Colon (tissue), 2 donors: Measurements from ENCODE around the gene OTOS.

Experiments used
- FAIRE-seq: peaks from 2 replicates; lab custom pipeline; 2012; peaks lifted over from hg19 to GRCh38; lab: Jason Lieb, UNC
- donor health status: control.
- donor health status: control.

OTOS gene

DNA sequence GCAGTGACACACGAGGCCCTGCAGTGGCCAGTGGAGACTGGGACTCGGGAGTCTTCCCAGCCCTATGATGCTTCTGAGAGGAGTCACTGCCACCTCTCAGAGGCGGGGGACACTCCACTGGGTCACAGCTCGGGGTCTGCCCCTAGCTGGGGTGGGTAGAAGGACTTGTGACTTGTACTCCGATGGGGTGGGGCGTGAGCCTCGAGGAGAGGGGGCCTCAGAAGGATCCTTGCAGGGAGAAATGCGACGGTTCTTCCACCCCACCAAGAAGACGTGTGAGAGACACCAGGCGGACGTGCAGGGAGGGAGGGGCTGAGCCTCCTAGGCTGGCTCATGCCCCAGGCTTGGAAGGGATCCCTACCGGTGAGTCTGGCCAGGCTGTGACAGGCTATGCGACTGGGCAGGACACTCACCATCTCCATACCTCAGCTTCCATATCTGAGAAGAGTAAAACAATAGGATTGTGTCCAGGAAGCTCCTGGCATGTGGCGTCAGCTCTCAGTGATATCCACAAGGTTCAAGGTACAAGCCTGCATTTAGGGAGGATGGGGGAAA is 11.1 kb upstream of the OTOS start:
- no peak for FAIRE-seq

DNA sequence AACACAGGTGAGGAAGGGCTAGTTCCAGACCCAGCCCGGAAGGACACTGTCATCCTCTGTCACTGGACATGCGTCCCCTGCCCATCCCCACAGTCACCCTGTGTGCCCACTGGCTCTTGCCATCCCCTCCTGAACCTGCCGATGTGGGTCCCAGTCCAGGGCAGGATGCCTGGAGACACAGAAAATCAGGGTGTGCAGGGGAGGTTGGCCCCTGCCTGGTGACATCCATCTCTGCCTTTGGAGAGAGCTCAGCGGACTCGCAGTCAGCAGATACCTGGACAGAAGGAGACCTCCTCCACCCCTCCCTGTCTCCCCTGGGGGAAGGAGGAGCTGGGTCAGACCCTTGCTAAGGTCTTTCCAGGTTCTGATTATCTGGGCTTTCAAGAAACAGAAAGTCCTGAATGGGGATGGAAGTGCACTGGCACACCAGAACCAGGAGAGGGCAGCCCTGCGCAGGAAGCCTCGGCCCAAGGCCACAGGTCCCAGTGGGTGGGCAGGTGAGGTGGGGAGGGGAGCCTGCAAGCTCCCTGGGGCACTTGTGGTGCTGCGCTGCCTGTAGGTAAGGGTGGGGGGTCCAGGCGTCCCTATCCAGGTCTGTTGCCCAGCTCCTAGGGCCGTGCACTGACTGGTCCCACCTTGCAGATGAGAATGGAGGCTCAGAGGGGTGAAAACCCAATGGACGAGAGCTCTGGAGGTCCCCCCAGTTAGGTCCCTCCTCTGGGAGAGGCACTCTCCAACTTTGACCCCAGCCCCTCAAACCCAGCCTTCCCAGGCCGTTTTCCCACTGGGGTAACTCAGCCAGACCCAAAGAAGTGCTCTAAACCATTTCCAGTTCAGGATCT is 9.7 kb upstream of the OTOS start:
- FAIRE-seq, result no peak

DNA sequence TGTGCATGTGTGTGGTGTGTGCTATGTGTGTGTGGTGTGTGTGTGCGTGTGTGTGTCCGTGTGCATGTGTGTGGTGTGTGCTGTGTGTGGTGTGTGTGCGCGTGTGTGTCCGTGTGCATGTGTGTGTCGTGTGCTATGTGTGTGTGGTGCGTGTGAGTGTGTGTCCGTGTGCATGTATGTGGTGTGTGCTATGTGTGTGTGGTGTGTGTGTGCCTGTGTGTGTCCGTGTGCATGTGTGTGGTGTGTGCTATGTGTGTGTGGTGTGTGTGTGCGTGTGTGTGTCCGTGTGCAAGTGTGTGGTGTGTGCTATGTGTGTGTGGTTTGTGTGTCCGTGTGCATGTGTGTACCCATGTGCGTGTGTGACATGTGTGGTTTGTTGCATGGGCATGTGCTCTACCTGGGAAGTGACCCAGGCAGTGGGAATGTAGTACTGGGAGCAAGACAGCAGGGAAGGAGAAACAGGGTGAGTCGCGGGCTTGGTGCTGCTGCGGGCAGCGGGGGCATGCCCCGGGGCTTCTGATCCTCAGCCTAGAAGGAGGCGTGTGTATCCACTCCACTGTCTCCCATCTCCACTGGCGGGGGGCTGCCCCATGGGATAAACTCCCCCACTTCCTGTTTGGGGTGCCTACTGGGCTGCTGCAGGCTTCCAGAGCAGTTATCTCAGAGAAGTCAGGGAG is 7.6 kb upstream of the OTOS start:
- FAIRE-seq, result no peak

DNA sequence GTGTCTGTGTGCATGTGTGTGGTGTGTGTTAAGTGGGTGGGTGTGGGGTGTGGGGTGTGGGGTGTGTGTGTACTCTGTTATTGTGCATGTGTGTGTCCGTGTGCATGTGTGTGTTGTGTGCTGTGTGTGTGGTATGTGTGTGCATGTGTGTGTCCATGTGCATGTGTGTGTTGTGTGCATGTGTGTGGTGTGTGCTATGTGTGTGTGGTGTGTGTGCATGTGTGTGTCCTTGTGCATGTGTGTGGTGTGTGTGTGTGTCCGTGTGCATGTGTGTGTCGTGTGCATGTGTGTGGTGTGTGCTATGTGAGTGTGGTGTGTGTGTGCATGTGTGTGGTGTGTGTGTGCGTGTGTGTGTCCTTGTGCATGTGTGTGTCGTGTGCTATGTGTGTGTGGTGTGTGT is 6.9 kb upstream of the OTOS start:
- FAIRE-seq, result no peak

DNA sequence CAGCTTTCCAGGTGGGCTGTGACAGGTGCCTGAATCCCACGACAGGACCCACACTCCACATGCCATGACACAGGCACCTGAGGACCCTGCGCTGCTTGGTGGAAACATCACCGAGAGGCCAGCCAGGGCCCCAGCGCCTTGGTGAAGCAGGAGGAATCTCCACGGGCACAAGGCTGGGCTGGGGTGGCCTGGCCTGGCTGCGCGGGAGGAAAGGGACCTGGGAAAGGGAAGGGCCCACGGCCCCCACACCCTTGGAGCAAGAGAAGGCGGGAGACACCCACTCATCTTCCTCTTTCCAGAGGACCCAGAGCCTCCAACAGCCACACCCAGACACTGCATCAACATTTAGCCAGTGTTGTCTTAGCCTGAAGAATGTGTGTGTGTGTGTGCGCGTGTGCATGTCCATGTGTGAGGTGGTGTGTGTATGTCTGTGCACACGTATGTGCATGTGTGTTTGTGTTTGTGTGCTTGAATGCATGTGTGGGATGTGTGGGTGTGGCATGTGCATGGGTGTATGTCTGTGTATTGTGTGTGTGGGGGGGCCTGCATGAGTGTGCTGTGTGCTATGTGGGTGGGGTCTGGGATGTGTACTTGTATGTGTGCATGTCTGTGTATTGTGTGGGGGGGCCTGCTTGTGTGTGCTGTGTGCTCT is 6.3 kb upstream of the OTOS start:
- no peak for FAIRE-seq

DNA sequence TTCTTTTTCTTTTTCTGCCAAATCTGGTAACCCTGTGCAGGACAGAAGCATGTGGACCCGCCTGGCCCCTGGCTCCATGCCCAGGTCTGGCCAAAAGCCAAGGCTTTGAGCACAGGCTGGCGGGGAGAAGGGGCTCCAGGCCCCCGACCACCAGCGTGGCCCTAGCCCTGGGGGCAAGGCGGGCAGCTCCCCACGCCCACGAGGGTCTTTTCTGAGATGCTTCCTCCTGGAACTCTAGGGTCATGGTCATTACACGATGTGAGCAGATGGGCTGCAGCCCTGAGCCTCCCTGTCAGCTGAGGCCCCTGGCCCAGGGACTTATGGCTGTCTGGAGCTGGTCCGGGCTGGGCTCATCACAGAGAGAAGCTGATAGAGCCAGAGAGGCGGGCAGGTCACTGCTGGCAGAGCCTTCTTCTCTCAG is 5.7 kb upstream of the OTOS start:
- no peak for FAIRE-seq

DNA sequence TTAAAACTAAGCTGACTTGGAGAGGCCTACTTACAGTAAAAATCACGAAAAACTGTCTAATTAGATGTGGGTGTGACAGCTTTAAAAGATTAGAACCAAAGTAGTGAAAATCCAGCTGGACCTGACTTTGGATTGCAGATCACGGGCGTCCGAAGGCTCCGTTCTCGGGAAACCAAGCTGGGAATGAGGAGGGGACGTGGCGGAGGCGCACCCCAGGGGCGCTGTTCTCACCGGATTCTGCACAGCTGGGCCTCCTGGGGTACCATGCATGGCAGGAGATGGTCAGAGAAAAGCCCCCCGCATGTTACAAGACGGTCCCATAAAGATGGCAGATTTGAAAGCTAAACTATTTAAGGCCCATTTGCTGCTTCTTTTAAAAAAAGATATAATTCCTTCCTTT is 5.0 kb upstream of the OTOS start:
- FAIRE-seq, result no peak

DNA sequence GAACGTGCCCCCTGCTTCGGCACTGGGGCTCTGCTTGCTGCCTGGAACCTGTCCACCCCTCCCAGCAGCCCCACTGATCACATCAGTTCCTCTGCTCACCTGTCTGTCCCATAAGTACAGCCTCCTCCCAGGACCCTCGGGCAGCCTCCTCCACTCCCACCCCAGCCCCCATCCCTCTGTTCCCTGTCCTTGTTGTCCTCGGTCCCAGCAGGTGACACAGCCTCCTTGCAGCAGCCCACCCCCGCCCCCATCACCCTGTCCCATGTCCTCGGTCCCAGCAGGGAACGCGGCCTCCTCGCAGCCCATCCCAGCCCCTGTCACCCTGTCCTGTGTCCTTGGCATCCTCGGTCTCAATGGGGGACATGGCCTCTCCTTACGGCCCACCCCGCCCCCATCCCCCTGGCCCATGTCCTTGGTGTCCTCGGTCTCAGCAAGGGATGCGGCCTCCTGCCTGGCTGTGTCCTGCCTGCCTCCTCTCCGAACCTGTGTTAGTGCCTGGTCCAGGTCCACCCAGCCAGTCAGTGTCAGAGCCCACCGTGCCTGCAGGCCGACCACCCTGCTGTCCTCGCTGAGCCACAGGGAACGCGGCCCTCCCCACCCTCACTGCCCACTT is 4.3 kb upstream of the OTOS start:
- FAIRE-seq, result no peak

DNA sequence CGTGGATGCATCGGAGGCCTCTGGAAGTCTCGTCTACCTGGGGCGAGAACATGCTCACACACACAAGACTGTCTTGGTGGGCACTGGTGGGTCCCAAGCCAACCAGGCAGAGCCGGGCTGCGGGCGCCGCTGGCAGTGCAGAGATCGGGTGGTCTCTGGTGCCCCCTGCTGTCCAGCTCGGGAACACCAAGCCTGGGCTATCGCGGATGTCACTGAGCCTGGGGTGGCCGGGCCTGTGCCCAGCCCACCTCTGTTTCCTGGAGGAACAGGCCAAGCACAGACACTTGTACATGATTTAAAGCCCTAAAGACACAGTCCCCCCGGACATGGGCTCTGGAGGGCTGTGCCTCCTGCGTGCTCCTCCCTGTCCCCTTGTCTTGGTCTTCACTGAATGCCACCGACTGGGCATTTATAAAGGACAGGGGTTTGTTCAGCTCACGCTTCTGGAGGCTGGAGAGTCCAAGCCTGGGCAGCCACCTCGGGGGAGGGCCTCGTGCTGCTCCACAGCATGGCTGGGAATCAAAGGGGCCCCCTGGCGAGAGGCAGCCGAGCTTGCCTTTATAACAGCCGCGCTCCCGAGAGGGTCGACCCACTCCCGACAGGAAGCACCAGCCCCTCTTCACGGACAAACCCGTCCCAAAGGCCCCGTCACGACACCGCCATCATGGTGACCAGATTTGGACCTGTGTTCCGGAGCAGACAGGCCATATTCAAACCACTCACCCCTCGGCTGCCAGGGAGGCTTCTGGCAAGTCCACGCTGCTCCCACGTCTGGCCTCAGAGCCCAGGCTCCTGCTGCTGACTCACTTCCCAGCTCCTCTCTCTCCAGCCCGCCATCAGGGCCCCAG is 3.6 kb upstream of the OTOS start:
- FAIRE-seq, result no peak

DNA sequence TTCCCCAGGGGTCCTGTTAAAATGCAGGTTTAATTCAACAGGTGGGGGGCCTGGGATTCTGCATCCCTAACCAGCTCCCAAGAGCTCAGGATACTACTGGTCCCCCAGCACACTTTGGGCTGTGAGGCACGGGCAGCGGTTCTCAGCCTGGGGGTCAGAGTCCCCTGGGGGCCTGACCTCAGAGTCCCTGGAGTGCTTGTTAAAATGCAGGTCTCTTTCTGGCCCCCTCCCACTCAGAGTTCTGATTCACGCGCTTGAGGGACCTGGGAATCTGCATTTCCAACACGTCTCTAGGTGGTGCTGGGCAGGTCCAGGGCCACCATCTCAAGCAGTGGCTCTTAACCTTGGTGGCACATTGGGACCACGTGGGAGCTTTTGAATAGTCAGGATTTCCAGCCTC is 2.8 kb upstream of the OTOS start:
- FAIRE-seq, result no peak

DNA sequence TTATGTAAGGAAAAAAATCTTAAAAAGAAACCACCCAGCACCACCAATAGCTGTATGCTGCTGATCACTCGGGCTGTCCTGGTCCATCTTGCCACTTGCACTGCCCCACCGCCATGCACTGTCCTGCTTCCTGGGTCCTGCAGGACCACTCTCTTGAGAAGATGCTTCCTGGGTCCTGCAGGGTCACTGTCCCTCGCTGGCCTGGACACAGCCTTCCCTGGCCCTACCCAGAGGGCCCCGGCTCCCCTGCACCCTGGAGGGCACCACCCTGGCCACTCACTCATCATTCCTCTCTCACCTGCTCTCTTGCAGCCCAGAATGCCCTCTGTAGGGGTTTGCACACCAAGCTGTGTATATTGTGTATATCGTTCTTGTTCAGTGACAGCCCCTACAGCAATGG is 2.4 kb upstream of the OTOS start:
- no peak for FAIRE-seq

DNA sequence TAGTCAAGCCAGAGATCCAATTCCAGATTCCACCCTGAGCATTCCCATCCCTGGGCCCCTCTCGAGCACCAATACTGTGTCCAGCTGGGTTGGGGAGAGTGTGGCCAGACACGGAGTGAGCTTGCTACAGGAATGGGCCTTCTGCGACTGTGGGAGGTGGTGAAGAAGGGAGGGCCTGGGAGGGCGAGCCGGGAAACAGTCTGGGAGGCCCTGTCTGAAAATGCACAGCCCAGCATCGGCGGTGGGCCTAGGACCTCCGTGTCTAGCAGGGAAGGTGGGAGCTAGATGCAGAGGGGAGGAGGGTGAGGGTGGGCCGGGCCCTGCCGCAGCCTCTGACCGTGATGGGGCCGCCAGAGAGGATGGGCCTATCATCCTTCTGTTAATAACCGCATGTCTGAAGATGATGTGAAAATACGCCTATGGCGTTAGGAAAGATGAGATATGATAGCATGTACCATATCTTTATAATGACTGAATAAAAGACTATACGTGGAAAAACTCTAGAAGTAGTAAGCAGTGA is 1.9 kb upstream of the OTOS start:
- FAIRE-seq, result no peak

DNA sequence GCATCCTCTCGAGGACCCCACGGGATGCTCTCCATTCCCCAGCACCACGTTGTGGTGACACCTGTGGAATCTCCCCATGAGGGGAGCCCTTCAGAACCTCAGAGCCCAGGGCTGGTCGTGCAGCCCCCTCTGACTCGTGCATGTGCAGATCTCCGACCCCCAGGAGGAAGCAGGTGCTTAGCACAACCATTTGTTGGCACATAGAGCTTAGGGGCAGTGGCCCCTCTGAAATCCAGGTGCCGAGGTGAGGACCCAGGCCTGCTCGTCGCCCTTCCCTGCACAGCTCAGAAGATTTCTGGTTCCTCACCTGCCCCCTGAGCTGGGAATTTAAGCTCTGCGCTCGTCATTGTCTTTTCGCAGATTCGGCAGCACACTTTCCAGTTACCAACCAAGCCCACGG is 1.3 kb upstream of the OTOS start:
- no peak for FAIRE-seq

DNA sequence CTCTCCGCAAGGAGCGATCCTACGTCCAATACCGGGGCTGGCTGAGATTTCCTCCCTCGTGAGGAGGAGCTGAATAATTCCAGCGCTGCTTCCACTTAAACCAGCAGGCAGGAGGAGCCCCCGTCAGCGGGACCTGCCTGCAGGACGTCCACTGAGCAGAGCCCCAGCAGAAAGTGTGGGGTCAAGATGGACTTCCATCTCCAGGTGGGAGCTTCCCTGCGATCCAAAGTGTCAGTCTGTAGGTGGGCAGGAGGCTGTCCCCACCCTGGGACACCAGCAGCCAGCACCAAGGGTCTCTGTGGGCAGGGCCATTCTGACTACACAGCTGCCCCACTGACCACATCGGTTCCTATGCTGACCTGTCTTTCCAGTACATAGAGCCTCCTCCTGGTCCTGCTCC is 462 bp upstream of the OTOS start:
- FAIRE-seq, result no peak

DNA sequence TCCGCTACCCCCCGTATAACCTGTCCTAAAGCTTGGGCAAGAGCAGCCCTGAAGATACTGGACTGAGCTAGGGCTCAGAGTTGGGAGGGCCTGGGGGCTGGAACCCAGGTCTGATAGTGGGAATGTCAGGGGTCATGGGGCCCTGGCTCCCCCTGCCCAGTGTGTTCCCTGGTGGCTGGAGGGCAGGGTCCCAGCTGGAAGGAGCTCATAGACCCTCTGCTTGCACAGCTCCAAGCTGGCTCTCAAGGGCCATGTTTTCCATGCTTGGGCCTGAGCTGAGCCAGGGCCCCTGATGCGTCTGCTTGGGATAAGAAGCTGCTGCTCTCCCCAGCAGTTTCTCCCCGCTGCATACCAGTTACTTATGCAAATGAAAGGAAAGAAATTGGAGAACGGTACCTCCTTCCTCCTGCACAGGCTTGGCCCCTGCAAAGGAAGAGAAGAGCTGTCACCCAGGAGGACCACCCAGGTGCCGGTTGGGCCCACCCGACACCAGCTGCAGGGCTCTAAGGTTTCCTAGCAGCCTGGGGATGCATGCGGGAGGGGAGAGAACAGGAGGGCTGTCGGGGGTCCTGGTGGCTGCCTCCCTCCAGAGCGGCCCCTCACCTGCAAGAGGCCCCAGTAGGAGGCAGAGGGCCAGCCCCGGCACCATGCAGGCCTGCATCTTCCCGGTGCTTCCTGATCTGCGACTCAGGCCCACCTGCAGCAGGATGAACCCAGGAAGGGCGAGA is 628 bp downstream of the OTOS start:
- FAIRE-seq, result no peak

DNA sequence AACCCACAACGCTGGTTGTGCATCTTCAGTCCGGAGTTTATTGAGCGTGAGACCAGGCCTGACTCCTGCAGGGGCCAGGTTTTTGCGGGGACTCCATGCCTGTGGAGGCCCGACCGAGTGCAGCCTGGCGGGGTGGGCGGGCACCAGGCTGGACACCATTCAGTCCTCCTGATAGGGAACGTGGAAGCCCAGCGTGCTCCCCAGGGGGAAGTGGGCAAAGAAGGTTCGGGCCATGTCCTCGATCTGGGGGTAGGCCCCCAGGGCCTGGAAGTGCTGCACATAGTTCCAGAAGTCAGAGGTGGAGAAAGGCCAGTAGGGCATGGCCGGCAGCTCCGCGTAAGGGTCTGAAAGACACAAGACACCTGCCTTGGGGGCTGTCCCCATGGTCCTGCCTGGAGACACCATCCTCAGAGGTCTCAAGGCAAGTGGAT is 1.4 kb downstream of the OTOS start:
- FAIRE-seq, result no peak

DNA sequence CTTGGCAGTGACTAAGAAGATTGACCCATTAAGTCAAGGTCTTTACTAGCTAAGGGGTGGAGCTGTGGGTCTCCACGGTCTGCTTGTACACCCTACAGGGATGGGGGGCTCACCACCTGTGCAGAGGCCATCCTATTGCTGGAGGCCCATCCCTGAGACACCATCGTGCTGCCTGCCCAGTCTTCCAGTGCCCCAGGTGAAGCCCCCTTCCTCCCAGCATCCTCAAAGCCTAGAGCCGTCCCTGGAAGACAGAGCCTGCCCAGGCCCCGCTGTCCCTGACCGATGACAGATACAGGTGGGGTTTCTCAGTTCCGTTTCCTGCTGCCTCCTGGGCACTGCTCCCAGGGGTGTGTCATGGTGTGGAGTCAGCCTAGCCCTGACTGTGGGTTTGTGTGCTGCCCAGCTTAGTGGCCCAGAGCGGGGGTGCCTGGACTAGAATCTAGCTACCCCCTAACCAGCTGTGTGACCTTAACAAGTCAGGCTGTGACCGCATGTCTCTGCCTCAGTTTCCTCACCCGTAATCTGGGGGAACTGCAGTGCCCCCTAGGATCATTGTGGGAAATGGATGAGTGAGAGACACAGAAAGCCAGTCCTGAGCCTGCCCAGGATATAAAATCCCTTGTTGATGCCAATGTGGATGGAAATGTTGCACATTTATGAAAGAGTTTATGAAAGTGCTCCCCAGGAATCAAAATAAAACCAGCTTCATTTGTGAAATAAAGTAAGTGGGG is 2.0 kb downstream of the OTOS start:
- no peak for FAIRE-seq

DNA sequence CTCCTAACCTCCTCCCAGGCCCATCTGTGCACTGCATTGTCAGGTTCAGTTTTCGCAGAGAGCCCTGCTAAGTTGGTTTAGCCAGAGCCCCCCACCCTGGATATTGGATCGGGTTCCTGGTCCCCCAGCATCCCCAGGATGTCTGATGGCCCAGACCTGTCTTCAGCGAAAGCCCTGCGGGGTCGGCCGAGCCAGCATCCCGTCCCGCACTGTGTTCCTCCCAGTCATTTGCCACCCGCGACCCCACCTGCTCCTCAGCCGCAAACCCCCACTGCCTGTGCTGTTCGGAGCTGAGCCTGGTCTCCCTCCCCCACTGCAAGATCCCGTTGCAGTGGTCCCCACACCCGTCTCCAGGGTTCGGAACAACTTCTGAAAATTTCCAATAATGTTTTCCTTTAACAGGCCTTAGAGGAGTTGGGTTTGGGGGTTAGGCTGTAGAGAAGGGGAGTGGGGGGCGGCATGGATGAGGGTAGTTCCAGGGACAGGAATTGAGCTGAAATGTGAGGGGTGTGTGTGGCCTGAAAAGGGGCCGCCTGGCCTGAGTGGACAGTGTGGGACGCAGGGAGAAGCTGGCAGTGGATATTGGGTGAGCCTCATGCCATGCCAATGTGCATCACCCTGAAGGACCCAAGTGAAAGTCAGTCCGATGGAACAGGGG is 2.7 kb downstream of the OTOS start:
- no peak for FAIRE-seq

DNA sequence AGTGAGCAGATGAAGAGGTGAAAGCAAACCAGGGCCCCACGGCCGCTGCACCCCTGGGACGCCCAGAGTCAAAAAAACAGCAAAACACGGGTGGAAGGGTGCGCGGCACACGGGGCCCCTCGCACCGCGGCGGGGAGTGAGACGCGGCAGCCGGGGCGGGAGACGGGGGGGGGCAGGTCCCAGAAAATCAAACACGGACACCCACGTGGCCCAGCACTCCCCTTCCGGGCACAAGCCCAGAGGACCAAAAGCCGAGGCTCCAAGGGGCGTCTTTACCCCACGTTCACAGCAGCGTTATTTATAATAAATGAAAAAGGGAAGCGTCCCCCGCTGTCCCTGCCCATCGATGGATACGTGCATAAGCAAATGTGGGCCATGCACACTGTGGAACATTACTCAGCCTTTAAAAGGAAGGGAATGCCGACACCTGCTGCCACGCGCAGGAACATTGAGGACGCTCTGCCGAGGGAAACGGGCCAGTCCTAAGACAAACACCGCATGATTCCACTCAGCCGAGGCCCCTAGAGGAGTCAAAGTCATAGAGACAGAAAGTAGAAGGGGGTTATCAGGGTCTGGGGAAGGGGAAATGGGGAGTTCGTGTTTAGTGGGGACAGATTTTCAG is 3.7 kb downstream of the OTOS start:
- FAIRE-seq, result no peak
